NCI-H2107 treated with DMSO at 0.1 percent for 48 hours (cell line): ENCODE measurements around the gene IFT122.
A peak's percentile ranks its signal among the peaks of the same experiment; 100 is the strongest.
"Not testable (repeated sequence)": the region's sequence is repeated elsewhere in the genome, so short reads cannot be mapped to it uniquely, and the experiment has no call there.

ENCODE experiments used
- DNase-seq: peaks from one replicate; lab custom pipeline; 2025; ENCODE audit not compliant: unreplicated experiment; lab: John Stamatoyannopoulos, UW

IFT122 gene, protein sequence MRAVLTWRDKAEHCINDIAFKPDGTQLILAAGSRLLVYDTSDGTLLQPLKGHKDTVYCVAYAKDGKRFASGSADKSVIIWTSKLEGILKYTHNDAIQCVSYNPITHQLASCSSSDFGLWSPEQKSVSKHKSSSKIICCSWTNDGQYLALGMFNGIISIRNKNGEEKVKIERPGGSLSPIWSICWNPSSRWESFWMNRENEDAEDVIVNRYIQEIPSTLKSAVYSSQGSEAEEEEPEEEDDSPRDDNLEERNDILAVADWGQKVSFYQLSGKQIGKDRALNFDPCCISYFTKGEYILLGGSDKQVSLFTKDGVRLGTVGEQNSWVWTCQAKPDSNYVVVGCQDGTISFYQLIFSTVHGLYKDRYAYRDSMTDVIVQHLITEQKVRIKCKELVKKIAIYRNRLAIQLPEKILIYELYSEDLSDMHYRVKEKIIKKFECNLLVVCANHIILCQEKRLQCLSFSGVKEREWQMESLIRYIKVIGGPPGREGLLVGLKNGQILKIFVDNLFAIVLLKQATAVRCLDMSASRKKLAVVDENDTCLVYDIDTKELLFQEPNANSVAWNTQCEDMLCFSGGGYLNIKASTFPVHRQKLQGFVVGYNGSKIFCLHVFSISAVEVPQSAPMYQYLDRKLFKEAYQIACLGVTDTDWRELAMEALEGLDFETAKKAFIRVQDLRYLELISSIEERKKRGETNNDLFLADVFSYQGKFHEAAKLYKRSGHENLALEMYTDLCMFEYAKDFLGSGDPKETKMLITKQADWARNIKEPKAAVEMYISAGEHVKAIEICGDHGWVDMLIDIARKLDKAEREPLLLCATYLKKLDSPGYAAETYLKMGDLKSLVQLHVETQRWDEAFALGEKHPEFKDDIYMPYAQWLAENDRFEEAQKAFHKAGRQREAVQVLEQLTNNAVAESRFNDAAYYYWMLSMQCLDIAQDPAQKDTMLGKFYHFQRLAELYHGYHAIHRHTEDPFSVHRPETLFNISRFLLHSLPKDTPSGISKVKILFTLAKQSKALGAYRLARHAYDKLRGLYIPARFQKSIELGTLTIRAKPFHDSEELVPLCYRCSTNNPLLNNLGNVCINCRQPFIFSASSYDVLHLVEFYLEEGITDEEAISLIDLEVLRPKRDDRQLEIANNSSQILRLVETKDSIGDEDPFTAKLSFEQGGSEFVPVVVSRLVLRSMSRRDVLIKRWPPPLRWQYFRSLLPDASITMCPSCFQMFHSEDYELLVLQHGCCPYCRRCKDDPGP

DNA sequence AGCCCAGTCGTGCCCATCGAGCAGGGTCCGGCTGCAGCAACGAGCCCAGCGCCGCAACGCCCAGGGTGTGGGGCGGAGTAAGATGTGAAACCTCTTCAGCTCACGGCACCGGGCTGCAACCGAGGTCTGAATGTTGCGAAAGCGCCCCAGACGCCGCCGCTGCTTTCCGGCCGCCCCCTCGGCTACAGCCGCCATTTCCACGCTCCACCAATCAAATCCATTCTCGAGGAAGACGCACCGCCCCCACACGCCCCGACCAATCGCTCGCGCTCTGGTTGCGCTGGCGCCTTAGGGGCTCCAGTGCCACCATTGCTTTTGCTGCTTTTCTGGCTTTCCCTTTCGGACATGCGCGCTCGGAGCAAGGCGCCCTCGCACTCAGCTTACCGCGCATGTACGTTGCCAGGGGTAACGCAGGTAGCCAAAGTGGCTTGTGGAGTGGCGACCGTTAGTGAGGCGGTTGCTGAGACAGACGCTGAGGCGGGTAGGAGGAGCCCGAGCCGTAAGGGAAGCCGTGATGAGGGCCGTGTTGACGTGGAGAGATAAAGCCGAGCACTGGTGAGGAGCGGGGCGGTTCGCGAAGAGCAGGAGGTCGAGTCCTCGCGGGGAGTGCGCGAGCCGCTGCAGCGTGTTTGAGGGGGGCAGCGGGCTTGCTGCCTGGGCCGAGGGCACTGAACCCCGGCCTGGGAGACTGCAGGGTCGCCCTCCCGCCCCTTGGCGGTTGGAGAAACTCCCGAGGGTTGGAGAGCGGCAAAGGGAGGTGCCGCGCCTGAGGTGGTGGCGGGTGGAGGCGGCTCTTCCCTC, at the start of gene IFT122, which contains the start of gene MBD4:
IFT122 (plus strand) TSS at position 408 of the 801 bp plus-strand sequence; CDS start at position 515, 107 bp downstream.
MBD4 (minus strand) TSS at position 132 of the 801 bp plus-strand sequence; CDS start at position 17, 115 bp downstream.
- DNase-seq: peak; percentile 99

DNA sequence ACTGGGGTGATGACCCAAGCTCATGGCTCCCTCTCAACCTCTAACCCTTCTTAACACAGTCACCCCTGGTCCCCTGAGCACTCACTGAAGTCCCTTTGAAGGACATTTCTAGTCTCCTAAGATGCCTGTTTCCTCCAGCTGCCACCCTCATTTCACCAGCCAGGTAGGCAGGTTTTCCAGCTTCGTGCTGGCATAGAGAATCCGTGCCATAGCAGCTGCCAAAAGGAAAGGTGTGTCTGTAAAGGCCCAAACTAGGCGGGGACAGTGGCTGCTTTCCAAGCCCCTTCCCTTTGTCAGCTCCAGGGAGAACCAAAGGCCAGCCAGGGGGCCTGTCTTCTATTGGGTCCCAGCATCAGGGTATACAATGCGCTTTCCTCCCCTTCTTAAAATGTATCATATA, 48.4 kb upstream of the IFT122 start:
- not testable (repeated sequence) for DNase-seq

DNA sequence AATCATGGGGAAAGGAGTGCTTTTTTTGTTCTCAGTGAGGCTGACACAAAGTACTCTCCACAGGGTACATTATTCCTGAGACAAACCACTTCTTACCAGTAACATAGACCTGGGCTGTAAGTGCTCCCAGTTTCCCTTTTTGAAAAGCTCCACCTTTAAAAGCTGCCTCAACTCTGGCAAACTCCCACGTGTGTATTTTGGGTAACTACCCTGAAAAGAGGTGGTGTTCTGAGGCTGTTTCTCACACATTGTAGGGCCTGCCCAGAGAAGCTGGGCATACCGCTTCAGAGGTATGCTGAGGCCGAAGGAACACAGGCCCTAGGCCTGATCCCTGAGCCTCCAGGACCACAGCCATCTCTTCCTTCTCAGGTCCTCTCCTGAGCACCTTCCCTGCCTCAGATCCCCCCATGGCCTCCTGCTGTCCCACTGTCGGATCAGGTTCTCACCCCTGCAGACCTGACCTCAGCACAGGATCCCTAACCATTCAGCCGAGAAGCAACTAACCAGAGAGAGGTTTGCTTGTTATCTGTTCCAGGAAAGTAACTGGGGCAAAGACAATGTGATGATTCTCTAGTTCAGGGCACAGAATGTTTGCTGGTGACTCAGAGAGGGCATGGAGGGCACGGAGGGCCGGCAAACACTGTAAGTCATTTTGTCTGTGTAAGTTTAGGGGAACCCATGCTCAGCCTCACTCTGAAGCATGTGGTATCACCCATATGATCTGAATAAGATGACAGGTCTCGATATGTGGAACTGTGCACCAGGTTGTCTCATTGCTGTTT, 47.7 kb upstream of the IFT122 start:
- not testable (repeated sequence) for DNase-seq

DNA sequence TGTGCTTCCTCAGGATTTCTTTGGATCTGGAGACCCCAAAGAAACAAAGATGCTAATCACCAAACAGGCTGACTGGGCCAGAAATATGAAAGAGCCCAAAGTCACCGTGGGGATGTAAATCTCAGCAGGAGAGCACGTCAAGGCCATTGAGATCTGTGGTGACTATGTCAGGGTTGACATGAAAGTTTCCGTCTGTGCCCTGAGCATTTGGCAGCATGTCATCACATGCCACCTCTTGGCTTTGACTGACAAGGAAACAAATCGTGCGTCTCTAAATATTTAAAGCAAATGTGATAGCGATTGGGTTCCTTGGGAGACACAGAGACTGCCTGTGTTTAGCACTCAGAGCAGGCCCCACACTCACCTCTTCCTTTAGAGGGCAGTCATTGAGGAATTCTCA, 46.8 kb upstream of the IFT122 start:
- DNase-seq: no peak

DNA sequence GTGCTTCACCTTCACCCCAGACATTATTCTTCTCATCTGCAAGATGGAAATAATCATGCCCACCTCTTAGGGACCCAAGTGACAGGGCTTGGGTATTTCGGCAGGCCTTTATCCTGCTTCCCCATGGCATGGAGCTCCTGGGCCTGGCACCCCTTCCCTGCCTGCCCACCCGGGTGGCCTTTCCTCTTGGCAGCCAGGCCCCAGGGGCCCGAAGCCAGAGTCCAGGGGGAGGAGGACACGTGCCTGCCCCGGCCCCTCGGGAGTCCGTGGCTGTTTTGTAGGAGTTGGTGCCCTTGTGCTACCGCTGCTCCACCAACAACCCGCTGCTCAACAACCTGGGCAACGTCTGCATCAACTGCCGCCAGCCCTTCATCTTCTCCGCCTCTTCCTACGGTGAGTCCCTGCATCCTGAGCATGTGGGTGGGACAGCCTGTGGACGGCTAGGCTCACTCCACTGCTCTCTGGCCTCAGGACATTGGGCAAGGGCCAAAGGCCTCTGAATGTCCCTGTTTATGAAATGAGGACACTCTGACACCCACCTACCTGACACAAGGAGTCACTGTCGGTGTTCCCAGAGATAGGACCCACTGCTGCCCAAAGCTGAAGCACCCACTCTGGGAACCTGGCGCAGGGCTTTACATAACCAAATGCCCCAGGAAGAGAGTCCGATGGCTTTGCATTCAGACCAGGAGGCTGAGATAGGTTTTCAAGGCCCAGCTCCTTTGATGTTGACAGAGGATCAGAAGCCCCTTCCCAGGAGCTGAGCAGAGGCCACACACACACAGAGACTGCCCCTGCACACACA, 46.1 kb upstream of the IFT122 start:
- not testable (repeated sequence) for DNase-seq

DNA sequence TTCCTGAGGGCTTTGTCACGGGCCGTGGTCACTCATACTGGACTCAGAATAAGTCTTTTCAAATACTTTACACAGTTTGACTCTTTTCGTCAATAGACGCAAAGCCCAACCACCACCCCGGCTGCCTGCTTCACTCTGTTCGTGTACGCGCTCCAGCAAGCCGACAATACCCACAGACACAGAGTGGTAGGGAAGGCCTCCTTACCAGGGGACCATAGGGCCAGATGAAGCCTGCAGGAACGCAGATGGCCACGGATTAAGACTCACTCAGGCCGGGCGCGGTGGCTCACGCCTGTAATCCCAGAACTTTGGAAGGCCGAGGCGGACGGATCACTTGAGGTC, 41.2 kb upstream of the IFT122 start:
- DNase-seq: no peak

DNA sequence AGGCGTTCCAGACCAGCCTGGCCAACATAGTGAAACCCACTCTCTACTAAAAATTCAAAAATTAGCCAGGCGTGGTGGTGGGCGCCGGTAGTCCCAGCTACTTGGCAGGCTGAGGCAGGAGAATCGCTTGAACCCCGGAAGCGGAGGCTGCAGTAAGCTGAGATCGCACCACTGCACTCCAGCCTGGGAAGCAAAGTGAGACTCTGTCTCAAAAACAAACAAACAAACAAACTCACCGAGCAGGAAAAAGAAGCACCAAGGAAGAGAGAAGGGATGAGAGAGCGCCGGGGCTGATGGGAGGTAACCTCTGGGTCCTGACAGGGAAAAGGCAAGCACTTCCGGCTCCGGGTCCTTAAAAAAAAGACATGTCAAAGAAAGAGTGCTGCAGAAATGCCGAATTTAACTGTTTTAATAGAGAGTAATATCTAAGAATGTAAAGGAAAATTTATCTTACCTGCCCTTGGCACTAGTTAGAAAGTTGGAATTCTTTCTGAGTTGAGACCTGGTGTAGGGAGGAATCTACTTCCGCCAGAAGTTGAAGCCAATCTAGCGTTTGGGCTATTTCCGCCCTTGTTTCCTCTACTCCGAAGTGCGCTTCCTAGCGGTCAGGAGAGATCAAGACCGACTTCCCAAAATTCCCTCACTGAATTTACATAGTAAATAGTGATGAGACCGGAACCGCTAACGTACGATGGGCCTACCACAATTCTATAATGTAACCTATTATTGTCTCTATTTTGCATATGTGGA, 40.7 kb upstream of the IFT122 start:
- peak; percentile 99 for DNase-seq

DNA sequence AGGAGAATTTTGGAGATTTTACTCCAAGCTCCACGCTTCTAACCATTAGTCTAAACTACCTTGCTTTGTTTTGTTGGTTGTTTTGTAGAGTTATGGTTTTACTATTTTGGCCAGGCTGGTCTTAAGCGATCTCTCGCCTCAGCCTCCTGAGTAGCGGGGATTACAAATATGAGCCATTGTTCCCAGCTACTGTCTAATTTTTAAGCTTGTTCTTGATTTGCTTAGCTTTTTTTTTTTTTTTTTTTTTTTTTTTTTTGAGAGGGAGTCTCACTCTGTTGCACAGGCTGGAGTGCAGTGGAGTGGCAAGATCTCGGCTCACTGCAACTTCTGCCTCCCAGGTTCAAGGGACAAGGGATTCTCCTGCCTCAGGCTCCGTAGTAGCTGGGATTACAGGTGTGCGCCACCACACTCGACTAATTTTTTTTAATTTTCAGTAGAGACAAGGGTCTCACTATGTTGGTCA, 40.1 kb upstream of the IFT122 start:
- DNase-seq: no peak

DNA sequence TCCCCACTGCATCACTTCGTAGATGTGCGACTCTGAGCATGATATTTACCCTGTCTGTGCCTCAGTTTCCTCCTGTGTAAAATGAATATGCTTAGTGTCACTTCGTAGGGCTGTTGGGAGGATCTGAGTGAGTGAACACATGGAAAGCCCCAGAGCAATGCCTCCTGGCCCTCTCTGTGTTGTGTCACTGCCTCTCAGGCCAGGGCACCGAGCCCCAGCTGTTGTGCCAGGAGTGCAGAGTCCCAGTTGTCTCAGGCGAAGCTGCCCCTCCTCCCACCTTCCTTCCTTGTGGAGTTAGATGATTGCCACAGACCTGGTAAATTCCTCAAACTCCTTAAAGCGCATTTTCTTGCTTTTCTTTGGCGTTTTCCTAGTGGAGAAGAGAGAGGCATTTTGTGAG, 37.8 kb upstream of the IFT122 start:
- no peak for DNase-seq

DNA sequence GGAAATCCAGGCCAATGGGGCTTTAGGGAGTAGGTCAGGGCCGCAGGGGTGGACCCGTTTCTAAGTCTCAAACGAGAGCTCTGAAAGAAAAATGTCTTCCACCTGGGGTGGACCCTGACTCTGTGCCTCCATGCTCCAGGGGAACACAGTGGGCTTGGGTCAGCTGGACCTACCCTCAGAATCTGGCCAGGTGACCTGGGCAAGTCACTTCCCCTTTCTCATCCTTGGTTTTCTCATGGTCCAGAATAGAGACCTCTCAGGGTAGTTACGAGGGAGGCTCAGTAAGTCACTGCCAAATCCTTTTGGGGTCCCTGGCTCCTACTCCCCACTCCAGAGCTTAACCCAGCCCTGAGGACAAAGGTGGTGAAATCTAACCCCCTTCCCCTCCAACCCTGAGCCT, 37.4 kb upstream of the IFT122 start:
- DNase-seq: no peak

DNA sequence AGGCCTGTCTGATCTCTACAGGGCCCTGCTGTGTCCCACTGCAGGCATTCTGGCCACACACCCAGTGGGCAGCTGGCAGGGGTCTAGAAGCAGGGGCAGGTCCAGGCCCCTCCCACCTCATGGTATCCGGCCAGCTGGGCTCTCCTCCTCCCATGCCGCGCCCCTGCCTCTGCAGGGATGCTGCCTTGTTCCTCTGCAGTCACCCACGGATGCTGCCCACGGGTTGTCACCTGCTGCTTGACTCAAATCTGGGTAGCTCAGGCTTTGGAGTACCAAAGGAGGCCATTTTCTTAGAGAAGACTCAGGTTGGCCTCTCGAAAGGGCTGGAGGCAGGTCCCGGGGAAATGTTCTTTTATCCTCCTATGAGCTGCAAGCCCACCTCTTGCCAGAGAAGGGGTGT, 36.6 kb upstream of the IFT122 start:
- DNase-seq: no peak

DNA sequence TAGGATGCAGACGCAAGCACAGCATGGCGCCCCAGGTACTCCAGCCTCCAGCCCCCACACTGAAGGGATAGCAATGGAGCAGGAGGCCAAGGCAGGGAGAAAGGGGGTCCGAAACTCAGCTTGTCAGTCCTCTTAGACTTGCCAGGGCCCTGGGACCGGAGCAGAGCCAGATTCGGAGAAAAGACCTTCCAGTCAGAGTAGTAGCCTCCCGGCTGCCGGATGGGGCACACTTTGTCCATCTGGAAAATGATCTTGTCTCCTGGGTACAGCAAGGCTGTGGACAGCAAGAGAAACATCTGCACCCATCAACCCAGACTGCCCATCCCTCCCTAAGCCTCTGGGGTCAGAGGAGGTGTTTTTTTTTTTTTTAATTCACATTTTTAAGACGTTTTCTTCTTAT, 35.9 kb upstream of the IFT122 start:
- DNase-seq: no peak

DNA sequence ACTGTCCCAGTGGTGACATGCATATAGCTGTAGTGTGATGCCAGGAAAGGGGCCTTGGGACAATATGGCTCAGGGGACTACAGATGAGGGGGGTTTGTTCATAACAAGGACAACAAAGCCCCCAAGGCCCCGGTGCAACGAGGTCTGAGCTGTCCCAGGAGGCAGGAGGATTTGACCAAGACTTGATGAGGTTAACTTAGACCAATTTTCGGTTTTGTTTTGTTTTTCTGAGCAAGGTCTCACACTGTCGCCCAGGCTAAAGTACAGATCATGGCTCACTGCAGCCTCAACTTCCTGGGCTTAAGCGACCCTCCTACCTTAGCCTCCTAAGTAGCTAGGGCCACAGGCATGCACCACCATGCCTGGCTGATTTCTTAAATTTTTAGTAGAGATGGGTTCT, 35.4 kb upstream of the IFT122 start:
- DNase-seq: no peak

DNA sequence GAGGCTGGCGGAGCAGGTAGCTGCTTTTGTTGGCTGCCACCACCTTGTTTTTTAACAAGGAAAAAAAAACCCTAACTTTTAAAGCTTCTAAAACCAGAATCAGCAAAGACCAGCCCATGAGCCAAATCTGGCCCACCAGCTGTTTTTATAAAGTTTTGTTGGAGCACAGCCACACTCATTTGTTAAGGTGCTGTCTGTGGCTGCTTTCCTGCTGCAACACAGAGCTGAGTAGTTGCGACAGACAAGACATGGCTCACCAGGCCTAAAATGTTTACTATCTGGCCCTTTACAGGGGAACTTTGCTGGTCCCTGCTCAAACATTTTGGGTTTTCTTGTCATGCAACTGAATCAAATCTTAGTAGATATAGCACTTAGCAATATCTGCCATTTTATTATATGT, 30.5 kb upstream of the IFT122 start:
- no peak for DNase-seq

DNA sequence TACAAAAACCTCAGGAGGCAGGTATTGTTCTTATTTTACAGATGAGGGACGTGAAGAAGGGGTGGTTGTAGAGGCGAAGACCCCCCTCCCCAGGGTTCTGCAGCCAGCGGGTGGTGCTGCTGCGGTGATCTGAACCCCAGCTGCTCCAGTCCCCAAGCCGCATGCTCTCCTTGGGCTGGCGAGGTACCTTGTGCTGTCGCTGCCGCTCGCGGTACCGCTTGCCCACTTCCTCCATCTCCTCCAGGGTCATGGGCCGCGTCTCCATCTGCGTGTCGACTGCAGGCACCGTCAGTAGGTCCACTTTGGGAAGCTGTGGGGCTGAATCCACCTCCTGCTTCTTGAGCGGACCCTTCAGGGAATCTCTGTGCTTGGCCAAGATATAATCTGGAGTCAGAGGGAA, 29.1 kb upstream of the IFT122 start:
- no peak for DNase-seq

DNA sequence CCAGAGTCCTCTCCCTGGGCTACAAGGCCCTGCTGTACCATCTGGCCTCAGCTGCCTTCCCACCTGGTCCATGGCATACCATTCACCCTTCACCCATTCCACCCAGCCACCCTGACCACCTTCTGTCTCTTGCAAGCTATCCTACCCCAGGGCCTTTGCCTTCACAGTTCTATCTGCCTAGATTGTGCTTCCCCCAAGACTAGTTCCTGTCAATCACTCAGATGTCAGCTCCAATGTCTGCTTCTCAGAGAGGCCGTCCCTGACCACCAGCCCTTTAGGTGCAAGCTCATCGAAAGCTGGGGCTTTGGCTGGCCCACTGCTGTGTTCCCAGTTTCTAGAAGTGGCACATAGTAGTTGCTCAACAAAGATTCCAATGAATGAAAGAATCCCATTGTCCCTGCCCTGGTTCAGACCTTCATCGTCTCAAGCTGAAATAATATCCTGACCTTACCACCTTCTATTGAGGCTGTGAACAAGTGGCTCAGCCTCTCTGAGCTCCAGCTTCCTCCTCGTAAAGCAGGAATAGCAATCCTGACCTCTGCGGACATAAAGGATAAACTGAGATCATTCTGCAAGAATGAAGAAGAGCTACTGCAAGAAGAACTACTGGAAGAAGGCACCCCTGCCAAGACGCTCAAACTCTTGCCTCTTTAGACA, 27.4 kb upstream of the IFT122 start:
- no peak for DNase-seq

DNA sequence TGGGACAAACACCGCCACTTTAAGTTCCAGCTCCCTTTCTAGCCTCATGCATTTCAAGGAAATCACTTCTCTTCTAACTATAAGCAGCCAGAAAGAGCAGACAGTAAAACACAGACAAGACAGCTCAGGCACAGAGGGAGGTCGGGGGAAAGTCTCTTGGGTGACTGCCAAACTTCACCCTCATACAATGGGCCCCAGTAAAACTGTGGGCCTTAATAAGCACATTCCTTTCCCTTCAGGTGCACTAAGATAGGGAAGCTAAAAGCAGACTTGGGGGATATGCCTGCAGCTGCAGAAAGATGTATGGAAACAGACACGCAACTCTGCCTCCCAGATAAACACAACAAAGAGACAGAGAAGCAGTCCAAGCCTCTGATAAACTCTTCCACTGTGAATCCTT, 26.8 kb upstream of the IFT122 start:
- DNase-seq: not testable (repeated sequence)
